Chondrocyte (in vitro differentiated cells): ENCODE data around the gene LRRC9. TPM values are rescaled to one million over a fixed set of nuclear protein-coding genes. Genes with fewer than 3 reads are reported as not detected.

ENCODE experiments used
- DNase-seq: peaks from one replicate; pipeline ENCODE4 v3.0.0; 2021; ENCODE audit warnings: mixed read lengths, low spot score
- H3K27ac Mint-ChIP-seq: one replicate; pipeline ENCODE4 v1.8.0; 2021; ENCODE audit warnings: mild to moderate bottlenecking, moderate library complexity, mixed read lengths; ENCODE audit not compliant: unreplicated experiment
- H3K27me3 Mint-ChIP-seq: 2 replicates; pipeline ENCODE4 v1.8.0; 2021; ENCODE audit warnings: low read depth, mixed read lengths
- H3K36me3 Mint-ChIP-seq: 2 replicates; pipeline ENCODE4 v1.8.0; 2021; ENCODE audit warnings: low read depth, mixed read lengths
- H3K4me1 Mint-ChIP-seq: 2 replicates; pipeline ENCODE4 v1.8.0; 2021; ENCODE audit warnings: low read depth, mild to moderate bottlenecking, mixed read lengths
- H3K4me3 Mint-ChIP-seq: one replicate; pipeline ENCODE4 v1.8.0; 2021; ENCODE audit warnings: mild to moderate bottlenecking, moderate library complexity, mixed read lengths; ENCODE audit not compliant: unreplicated experiment
- H3K9me3 Mint-ChIP-seq: 2 replicates; pipeline ENCODE4 v1.8.0; 2021; ENCODE audit warnings: low read depth, mixed read lengths
- CTCF ChIP-seq: fragments of 200-600 bp; sonication (generic); IDR thresholded peaks from 2 replicates; pipeline ENCODE4 v1.5.0; 2021; ENCODE audit warnings: antibody characterized with exemption, mild to moderate bottlenecking, moderate library complexity
- total RNA-seq: library from RNA; stranded (reverse); gene quantifications from 3 replicates; pipeline ENCODE4 v1.2.1, GENCODE V29; 2021

LRRC9 gene
- total RNA-seq, 1 donor from 2014 or later: not detected

GRCh38 chr14:60107477-60107876 is 187.5 kb downstream of the LRRC9 start:
- Mint-ChIP-seq H3K4me1 (peaks cover 33% of the 10 kb centered on the region), H3K27ac (peak overlapping the region; percentile 67), H3K9me3 (no peaks in the 10 kb centered on the region)

GRCh38 chr14:60111732-60112131 is 191.8 kb downstream of the LRRC9 start:
- no peak for TF ChIP-seq CTCF
- H3K36me3 Mint-ChIP-seq: peaks cover 18% of the 10 kb centered on the region
- no peak overlapping the region for H3K27ac Mint-ChIP-seq
- H3K9me3 Mint-ChIP-seq: no peaks in the 10 kb centered on the region
- peaks cover 19% of the 10 kb centered on the region for H3K4me1 Mint-ChIP-seq
- no peak for DNase-seq
- H3K4me3 Mint-ChIP-seq: no peak overlapping the region
- no peaks in the 10 kb centered on the region for H3K27me3 Mint-ChIP-seq

More at GRCh38 chr14:60107477-60107876, 187.5 kb downstream of the LRRC9 start:
- peaks cover 12% of the 10 kb centered on the region for H3K36me3 Mint-ChIP-seq
- H3K4me3 Mint-ChIP-seq: no peak overlapping the region
- no peak for TF ChIP-seq CTCF
- H3K27me3 Mint-ChIP-seq: no peaks in the 10 kb centered on the region
- DNase-seq: no peak

Other genes starting within 250 kb of the LRRC9 start
- 0.32 to 0.44 TPM (median 0.34 TPM) in 3 replicates for gene RTN1, start 49.4 kb upstream of the LRRC9 start, total RNA-seq
- 48.9 to 57.2 TPM (median 52.9 TPM) in 3 replicates for gene PCNX4, start 171.8 kb downstream of the LRRC9 start, total RNA-seq
- gene DHRS7, start 245.3 kb downstream of the LRRC9 start, total RNA-seq: 47.5 to 53.1 TPM (median 49.8 TPM) in 3 replicates